NCI-H146 treated with DMSO at 0.1 percent for 48 hours (cell line): Measurements from ENCODE around the gene TACC2.
A peak's percentile ranks its signal among the peaks of the same experiment; 100 is the strongest.

Experiments
- DNase-seq: peaks from one replicate; lab custom pipeline; 2025; ENCODE audit not compliant: unreplicated experiment; lab: John Stamatoyannopoulos, UW

The TACC2 gene

DNA sequence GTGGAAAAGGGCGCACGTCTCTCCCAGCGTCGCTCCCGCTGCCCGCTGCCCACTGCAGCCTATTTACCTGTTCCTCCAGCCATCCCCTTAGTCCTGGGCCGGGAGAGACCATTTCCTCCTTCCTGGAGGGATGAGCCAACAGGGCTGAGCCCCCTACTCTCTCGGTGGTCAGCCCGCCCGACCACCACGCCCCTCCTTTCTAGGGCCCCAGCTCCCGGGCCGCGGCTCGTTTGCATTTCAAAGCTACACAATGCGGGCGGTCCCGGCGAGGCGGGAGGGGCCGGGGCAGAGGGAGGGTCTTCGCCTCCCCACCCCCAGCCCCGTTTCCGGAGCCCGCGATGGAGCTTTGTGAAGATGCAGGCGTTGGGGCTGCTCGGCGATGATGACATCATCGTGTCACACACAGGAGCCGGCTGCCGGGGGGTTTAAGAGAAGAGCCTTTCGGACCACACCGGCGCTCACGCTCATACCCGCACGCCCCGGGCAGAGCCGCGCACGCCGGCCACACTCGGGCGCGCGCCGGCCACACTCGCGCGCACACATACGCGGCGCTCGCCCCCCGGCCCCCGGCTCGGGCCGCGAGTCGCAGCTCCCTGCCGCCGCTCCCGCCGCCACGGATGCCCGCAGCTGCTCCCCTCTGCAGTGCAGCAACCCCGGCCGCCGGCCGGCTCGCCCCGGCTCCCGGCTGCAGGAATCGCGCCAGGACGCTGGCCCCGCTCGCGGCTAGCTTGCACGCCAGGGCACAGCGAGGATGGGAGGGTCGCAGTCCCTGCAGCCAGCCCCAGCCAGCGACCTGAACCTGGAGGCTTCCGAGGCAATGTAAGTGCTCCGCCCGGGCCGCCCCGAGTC, 174.4 kb downstream of the TACC2 start:
- no peak for DNase-seq

DNA sequence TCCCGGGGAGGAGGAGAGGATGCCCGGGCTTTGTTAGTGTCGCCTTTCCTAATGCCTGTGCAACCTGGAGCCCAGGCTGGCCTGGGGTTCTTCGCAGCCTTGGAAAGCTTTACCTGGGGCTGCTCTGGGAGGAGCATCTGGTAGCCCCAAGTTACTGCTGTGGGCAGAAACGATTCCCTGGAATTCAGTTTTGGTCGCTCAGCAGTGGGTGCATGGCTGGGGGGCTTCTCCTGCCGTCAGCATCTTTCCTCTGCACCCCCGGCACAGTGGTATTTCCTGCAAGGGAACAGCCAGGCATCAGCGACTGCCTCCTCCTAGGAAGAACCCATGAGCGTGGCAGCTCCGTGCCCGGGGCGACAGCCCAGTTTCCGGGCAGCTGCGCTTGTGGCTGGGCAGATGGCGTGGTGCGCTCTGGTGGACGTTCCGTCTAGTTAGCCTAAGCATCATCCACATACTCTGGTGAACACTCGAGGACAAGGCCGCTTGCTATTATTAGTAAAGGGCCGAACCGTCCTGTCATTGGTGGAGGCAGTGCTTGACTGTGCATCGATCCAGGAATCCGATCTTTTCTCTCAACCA, 175.1 kb downstream of the TACC2 start:
- no peak for DNase-seq

DNA sequence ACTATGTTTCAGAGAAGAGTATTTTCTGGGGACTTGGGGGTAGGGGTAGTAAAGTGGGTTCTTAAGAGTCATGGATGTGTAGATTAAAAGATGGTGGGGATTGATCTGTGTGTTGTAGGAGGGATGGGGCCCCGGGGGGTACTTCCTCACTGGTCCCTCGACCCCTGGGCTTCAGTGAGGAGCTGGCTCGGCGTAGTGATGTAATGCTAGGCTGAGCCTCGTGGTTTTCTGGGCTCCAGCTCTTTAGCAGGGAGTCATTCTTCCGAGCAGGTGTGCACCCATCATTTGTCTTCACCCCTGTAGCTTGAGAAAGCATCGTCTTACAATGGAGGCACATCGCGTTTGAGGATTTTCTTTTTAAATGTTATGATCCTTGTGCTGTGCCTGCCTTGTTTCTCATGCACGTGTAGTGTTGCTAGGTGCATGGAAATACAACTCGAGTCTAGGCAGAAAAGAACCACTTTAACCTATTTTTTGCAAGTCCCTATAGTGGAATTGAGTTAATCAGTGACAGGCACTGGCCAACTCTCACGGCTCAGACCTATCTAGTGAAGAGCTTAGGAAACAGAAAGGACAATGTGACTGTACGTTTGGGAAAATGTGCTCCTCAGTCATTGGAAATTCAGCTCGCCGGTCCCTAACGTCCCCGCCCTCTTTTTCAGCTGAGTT, 176.0 kb downstream of the TACC2 start:
- no peak for DNase-seq

DNA sequence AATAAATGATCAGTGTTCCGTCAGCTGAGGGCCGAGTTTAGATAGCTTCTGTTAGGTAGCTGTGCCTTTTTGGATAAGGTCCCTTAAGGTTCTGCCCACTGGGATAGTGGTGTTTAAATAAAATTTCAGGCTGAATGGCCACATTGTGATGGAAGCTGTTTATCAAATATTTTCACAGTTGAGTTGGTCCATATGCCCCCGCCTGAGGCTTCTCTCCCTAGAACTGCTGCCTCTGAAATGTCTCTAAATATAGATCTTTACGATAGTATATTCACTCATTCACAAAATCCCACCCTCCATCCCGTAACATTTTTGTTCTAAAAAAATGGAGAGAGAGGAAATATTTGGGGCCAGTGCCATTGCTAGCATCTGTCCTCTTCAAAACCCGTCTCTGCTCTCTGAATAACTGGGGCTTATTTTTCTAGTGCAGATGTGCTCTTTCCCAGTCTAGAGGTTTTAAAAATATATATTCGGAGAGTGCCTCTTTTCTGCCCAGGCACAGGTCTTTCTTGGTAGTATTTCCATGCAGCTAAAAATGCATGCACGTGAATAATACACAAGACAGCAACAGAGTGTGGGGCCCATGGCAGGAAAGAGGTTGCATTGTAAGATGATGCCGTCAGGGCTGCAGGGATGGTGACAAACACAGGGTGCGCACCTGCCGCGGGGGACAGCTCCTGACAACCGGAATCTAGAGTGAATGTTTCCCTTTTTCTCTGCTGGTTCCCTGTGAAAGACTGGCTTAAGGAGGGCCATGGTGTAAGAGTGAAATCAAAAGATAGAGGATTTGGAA, 176.7 kb downstream of the TACC2 start:
- peak; percentile 40 for DNase-seq

DNA sequence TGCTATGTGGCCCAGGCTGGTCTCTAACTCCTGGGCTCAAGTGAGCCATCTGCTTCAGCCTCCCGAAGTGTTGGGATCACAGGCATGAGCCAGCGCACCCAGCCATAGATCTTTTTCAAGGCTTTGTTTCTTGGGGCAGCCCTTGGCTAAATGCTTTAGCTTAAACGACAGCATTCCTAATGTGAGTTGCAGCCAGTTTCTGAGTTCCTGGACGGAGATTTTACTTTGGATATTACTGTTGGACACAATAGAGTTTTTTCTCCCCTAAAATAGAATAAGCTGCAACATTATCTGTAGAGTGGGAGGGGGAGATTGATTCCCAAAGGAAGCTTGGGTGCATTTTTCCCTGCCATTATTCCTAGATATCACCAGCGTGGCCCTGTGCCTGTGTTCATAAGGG, 179.1 kb downstream of the TACC2 start:
- DNase-seq = no peak

DNA sequence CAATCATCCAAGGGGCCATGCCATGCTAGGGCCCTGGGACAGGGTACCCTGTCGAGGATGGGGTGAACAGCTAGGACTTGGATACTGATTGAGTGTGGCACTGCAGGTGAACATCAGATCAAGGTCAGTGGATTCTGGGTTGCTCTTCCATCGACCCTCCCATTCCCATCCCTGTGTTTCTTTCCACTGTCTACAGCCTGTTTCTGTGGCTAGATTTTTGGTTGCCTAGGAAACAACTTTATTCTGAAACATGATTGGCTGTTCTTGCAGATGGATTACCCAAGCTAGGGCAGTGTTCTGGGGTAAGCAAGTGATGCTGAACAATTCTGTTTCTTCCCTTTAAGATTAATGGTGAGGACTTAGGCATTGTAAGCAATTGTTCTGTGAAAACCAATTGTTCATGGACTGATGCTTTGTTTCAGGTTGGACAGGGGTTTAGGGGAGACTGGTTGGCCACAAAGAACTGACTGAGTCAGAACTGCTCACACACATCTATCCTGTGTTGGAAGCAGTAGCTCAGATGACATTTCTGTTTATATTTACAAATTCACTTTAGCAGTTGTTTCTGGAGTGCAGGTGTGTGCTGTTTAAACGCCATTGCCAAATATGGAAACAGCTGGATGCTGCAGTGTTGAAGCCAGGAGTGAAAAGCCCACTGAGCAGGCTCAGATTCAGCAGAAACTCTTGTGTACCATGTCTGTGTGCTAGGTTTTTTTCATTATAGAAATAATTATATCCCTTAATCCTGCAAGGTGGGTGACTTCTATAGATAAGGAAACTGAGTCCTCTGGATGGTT, 179.8 kb downstream of the TACC2 start:
- no peak for DNase-seq

DNA sequence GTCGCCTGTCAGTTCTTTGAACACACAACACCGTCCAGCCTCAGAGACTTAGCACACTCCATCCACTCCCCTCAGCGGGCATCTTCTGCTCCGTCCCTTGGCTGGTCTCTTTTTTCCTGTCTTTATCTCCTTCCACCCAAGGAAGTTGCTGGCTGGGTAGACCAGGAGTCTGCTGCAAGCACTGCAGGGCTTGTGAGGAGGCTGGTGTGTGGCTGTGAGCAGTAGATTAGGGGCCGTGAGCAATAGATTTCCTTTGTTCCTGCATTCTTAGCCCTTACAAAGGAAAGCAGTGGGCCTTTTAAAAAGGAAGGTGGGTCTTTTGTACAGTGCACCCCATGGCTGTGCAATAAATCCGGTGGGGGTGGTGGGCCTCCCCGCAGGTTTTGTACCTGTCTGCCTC, 181.8 kb downstream of the TACC2 start:
- no peak for DNase-seq

DNA sequence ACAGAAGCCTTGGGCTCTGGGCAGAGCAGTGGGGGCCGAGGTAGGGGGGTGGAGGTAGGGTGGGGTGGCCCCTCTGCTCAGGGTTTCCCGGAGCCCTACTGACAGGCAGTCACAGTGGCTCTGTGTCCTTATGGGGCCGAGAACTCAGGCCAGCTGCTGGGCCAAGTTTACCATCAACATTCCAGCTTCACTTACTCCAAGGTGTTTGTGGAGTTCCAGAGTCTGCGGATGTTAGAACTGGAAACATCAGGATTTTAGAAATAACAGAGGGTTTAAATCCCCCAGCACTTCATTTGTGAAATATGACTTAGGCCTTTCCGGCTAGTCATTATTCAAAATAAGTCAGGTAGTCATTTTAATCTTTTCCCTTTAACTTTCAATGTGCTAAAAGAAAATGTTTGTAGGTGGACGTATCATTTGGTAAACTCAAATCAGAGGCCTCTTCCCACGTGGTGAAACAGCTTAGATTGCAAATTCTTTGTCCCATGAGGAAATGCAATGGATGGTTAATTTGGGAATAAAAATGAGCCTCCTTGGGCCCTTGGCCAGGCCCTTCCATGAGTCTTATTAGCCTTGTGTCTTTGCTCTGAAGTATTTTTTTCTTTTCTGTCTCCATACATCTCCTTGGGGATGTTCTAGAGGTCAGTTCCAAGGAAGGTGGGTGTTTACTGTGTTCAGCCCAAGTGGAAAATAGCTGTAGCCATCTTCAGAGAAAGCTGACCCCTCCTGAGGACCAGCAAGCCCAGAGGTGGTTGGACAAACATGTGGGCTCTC, 182.5 kb downstream of the TACC2 start:
- no peak for DNase-seq

DNA sequence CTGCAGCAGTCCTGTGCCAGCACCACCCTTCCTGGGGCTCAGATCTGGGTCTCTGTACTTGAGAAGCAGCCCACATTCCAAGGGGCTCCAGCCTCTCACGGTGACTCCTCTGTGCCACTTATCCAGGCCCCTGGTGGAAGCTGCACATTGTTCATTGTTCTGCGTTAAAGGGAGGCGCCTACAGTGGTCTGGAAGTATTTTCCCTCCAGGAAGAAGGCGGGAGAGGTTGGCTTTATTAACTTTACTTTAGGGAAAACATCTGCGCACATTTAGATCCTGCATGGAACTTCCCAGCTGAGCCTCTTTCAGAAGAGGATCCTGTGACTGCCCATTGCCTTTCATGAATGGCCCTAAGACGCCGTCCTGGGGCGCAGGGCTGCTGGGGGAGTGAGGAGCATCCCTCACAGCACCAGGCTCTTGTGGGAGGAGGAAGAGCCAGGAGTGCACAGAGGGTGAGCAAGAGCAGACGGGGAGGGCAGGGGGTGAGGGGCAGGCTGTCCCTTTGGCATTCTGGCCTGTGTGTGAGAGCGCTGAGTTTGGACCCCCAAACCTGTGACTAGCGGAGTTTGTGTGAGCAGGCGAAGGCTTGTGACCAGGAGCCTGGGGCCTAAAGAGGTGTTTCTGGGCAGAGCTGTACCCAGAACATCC, 183.5 kb downstream of the TACC2 start:
- no peak for DNase-seq

DNA sequence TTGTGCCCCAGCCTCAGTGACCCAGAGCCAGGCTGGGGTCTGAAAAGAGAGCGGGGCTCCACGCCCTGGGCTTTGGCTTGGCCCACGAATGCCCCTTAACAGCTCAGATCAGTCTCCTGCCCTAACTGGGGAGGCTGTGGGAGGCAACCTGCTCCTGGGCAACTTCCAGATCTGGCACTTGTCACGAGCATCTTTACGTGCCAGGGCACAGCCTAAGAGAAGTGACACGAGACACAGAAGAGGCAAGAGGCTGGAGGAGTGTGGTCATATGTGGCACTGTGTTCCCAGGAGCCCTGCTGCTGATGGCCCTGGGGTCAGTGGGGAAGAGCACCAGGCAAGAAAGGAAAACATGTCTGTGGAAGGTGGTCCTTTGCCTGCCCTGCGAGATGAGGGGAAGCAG, 184.4 kb downstream of the TACC2 start:
- no peak for DNase-seq

DNA sequence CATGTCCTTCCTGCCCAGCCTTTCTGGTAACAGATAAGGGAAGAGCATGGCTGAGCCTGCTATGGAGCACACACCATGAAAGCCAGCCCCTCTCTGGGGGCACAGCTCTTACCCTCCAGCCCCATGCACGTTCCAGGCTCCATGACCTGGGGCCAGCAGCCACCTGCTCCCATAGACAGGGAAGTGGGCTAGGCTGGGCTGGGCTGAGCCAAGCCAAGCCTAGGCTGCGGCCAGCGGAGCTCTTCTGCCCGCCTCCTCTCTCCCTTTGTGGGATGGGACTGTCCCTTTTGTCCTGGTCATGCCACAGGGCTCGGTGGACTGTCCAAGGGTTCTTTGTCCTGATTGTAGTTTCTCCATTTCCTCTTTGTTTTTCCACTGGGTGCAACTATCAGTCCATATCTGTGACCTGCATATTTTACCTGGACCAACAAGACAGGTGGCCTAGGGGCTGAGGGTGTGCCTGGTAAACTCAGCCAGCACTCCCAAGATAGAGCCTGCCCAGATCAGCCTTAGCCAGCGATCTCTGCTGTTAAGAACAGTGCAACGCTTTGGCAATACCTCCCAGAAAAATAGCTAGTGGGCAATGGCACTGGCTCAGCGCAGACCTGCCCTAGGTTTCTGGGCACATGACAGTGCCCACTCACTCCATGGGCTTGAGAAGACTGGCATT, 184.9 kb downstream of the TACC2 start:
- no peak for DNase-seq

DNA sequence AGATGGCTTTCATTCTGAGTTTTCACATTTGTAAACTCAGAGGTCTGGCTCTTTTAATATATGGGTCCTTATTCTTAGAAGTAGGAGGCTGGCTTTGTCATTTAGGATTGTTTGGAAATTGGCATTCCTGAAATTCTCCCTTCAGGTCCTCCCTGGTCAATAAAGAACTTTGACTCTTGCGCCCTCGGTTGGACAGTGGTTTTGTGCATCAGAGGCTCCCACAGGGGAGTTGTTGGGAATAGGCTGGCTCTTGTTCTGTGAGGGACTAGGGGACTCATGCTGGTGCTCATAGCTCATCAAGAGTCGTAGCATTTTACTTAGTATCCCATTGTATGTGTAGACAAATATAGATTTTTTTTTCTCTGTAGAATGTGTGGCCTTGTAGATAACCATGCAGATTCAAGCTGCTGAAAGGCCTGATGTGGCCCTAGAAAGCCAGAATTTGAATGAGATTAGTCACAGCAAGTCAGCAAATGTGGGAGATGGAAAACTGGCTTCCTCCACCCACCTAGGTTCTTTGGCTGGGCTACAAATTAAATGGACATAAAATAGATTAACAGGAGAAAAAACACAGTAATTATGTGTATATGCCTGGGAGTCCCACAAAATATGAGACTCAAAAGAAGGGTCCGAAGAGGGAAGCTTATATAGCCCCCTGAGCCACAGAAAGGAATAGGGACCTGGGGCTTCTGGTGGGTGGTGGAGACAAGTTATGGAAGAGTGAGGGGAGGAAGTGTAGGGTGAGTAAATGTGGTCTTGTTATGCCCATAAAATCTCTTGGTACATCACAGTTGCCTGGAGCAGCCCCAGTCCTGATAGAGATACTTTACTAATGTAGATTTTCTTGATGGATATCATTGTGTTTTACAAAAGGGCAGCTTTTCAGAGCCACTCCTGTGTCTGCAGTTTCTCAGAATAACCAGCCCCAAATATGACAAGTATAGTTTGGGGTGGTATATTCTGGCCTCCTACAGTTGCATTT, 187.6 kb downstream of the TACC2 start:
- DNase-seq = no peak

DNA sequence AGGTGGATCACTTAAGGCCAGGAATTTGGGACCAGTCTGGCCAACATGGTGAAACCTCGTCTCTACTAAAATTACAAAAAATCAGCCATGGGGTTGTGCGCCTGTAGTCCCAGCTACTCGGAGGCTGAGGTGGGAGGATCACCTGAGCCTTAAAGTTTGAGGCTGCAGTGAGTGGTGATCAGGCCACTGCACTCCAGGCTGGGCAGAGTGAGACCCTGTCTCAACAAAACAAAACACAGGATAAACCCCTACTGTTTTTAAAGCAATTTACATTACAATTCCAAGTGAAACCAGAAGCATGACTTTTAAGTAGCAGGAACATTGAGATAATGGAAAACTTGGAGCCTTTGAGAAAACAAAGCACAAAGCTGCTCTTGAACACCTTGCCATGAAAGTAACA, 189.7 kb downstream of the TACC2 start:
- DNase-seq = no peak

DNA sequence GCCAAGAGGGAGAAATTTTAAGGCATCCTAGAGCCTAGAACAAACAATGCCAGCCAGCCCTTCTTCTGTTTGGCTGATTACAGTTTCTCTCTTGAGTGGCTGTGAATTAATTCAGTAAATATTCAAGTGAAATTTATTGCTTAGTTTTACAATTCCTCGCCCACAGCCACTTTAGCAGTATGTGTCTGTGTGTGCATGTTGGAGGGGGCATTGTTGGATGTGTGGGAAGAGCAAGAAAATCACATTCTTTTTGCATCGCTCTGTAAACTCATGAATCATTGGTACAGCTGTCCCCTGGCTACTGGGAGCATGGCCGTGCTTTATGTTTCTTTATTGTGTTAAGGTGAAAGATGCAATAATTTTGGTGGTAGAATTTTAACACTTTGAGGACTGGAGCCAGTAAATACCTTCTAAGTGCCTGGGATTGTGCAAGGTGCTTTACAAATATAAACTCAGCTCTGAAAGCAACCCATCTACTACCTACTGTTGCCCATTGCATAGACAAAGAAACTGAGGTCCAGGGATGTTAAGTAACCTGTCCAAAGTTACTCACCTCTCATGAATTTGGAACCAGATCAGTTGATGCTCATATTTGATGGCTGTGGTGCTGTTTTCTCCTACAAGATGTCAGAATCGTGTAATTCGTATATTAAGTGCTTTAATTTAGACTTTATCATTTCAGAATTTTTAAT, 192.2 kb downstream of the TACC2 start:
- no peak for DNase-seq

DNA sequence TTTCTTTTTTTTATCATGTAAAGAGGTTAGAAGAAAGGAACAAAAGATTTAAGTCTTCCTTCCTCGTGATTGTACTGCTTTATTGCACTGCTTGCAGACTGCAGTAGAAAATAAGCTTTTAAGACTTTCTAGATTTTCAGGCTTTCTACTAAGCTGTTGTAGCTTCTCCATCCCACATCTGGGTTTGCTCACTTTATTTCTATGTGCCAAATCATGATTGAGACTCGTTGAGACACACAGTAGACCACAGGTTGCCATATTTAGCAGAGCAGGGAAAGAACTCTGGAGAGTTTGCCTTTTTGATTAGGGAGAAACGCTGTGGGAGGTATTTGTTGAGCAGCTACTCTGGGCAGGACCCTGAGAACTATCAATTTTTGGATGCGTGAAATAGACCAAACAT, 192.9 kb downstream of the TACC2 start:
- no peak for DNase-seq

DNA sequence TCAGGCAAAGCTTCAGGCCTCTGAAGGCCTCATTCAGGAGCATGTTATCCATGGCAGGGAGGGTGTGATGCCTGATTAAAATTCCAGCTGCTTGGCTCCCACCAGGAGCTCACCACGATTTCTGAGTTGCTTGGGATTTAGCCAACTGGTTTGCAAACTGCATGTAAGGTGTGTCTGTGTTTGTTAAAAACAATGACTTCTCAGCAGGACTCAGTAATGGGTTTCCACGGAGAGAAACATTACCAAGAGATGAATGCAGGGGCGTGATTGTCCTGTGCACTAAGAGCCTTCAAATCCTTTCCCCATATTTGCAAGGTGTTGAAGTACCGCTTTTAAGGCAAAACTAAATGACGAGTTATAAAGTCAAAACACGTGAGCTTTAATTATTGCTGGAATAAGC, 193.3 kb downstream of the TACC2 start:
- peak; percentile 81 for DNase-seq

DNA sequence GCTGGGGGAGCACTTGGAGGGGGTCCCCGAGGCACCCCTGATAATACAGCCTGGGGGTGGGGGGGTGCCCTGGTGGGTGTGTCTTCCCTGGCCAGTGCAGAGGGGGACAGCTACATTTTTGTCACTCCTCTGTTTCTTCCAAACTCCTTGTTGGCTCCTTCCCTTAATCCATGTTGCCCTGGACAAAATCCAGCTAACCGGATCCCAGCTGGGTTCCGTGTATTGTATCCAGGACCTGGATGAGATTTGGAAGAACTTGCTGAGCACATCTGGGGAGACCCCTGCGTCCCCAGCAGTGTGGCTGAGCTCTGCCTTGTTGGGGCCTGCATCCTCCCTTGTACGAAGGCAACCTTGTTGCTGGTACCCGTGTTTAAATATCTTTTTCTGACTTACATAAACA, 195.3 kb downstream of the TACC2 start:
- no peak for DNase-seq
